Gastrocnemius medialis (tissue), 4 donors: Measurements from ENCODE around the gene APOL6. TPM values are rescaled to one million over a fixed set of nuclear protein-coding genes. Genes with fewer than 3 reads are reported as not detected.

Experiments
- ATAC-seq, 2 donors: fragments of 150-250 bp; one replicate each; pipeline ENCODE4 v1.9.1; 2016
- DNase-seq, 2 donors: peaks; one replicate each; pipeline ENCODE4 v3.0.0-alpha.2; 2019
- H3K27ac ChIP-seq, 4 donors: fragments of 200-600 bp; sonication (generic); 1 replicate in 1 of 4; 2 replicates in 3 of 4; pipeline ENCODE4 v1.5.1; 2016 to 2018; ENCODE audit warnings: mild to moderate bottlenecking in 2 of 4, moderate library complexity in 1 of 4
- H3K27me3 ChIP-seq, 3 donors: fragments of 200-600 bp; sonication (generic) in 2 of 3; 1 replicate in 1 of 3; 2 replicates in 2 of 3; pipeline versions ENCODE4 v1.5.1 to v1.6.0; 2016 to 2019; ENCODE audit warnings: mild to moderate bottlenecking in 1 of 3, moderate library complexity in 1 of 3
- H3K36me3 ChIP-seq, 2 donors: fragments of 200-600 bp; sonication (generic) in 1 of 2; one replicate each; pipeline ENCODE4 v1.5.1; 2017 to 2018
- H3K4me1 ChIP-seq, 2 donors: fragments of 200-600 bp; sonication (generic) in 1 of 2; one replicate each; pipeline ENCODE4 v1.5.1; 2016 to 2017; ENCODE audit warnings: mild to moderate bottlenecking in 2 of 2
- H3K4me3 ChIP-seq, 4 donors: fragments of 200-600 bp; sonication (generic) in 3 of 4; 1 replicate in 1 of 4; 2 replicates in 3 of 4; pipeline ENCODE4 v1.5.1; 2016 to 2019; ENCODE audit warnings: mild to moderate bottlenecking in 2 of 4
- H3K9me3 ChIP-seq, 3 donors: fragments of 200-600 bp; sonication (generic) in 2 of 3; 1 replicate in 1 of 3; 2 replicates in 2 of 3; pipeline ENCODE4 v1.5.1; 2016 to 2019
- POLR2A ChIP-seq, 2 donors: fragments of 450-650 bp; IDR thresholded peaks; one replicate each; pipeline ENCODE4 v1.6.1; 2017; ENCODE audit warnings: antibody characterized with exemption in 2 of 2, mild to moderate bottlenecking in 2 of 2, moderate library complexity in 2 of 2
- in situ Hi-C, 4 donors: fragments of 200-750 bp; cut with MboI; loops; one replicate each; pipeline versions ENCODE4 v1.15.0 to v1.8.0; 2017; ENCODE audit warnings: low sequenced_read_pairs in 4 of 4
- intact Hi-C: fragments of 100-400 bp; cut with DNase I; formaldehyde crosslinking; loops from one replicate; pipeline ENCODE4 v1.15.1; 2023; ENCODE audit warnings: low total_unique reads
- total RNA-seq, 4 donors: library from RNA; depleted of rRNA; stranded (reverse); fragments of >200 nt; gene quantifications; one replicate each; pipeline versions ENCODE4 v1.1.0 to v1.2.3, GENCODE V29; 2016
- TF ChIP-seq, protein P1 (sequence below), 5 experiments: fragments of 450-650 bp in 3 of 5; fragments of 200-600 bp in 2 of 5; sonication (generic) in 2 of 5; IDR thresholded peaks in 4 of 5; conservative IDR thresholded peaks in 1 of 5; 1 replicate in 4 of 5; 2 replicates in 1 of 5; pipeline ENCODE4 v1.5.1; 2016 to 2019; ENCODE audit warnings: antibody characterized with exemption in 5 of 5, mild to moderate bottlenecking in 3 of 5, moderate library complexity in 3 of 5

The APOL6 gene
- total RNA-seq, 4 donors from 2014 or later: 1.5 to 4.5 (median 2.9) TPM

DNA sequence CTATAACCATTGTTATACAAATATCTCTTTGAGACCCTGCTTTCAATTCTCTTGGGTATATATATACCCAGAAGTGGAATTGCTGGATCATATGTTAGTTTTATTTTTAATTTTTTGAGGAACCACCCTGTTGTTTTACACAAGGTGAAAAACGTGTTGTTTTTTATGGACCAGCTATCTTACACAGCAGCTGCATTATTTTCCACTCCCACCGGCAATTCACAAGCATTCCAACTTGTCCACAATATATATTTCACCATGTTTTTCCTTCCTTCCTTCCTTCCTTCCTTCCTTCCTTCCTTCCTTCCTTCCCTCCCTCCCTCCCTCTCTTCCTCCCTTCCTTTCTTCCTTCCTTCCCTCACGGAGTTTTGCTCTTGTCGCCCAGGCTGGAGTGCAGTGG is 63.1 kb downstream of the APOL6 start:
- in situ Hi-C loops: no loop called here
- no peaks in the 10 kb centered on the region for H3K36me3 ChIP-seq
- no peak overlapping the region for H3K27ac ChIP-seq
- ATAC-seq (no peak), DNase-seq (no peak)
- H3K27me3 ChIP-seq: no peaks in the 10 kb centered on the region
- H3K9me3 ChIP-seq: no peaks in the 10 kb centered on the region
- H3K4me1 ChIP-seq: no peaks in the 10 kb centered on the region
- TF ChIP-seq POLR2A (IDR thresholded peaks at IDR 0.05): no peak
- TF ChIP-seq, protein P1, sequence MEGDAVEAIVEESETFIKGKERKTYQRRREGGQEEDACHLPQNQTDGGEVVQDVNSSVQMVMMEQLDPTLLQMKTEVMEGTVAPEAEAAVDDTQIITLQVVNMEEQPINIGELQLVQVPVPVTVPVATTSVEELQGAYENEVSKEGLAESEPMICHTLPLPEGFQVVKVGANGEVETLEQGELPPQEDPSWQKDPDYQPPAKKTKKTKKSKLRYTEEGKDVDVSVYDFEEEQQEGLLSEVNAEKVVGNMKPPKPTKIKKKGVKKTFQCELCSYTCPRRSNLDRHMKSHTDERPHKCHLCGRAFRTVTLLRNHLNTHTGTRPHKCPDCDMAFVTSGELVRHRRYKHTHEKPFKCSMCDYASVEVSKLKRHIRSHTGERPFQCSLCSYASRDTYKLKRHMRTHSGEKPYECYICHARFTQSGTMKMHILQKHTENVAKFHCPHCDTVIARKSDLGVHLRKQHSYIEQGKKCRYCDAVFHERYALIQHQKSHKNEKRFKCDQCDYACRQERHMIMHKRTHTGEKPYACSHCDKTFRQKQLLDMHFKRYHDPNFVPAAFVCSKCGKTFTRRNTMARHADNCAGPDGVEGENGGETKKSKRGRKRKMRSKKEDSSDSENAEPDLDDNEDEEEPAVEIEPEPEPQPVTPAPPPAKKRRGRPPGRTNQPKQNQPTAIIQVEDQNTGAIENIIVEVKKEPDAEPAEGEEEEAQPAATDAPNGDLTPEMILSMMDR (IDR thresholded peaks at IDR 0.05 in 4 of 5, conservative IDR thresholded peaks at IDR 0.05 in 1 of 5): no peak
- no peak overlapping the region for H3K4me3 ChIP-seq
- intact Hi-C loops: no loop called here

DNA sequence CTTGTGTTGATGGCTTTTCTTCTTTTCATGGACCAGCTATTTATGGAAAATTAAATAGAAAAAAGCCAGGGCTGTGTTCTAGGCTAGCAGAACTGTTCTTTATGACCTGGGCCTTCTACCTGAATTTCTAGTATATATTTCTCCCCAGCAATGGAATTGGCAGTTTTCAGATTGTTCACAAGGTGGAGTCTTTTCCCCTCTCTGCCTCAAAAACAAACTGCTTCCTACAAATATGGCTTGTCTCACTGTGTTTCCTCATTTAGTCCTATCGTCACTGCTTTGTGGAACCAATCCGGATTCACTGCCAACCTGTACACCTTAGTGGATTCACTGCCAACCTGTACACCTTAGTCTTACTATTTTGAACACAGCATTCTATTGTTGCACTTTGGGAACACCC is 64.4 kb downstream of the APOL6 start:
- TF ChIP-seq, protein P1 (IDR thresholded peaks at IDR 0.05 in 4 of 5, conservative IDR thresholded peaks at IDR 0.05 in 1 of 5): no peak
- no peak for TF ChIP-seq POLR2A (IDR thresholded peaks at IDR 0.05)

DNA sequence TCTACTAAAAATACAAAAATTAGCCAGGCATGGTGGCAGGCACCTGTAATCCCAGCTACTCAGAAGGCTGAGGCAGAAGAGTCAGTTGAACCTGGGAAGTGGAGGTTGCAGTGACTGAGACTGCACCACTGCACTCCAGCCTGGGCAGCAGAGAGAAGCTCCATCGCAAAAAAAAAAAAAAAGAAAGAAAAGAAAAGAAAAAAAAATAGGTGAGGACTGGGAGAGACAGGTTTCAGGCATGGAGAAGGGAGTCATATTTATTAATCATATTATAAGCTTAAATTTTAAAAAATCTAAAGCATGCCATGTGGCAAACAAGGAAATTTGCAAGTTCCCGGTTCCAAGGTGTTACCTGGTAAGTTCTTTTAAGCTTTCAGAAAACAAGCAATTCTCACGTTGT is 69.3 kb downstream of the APOL6 start, which contains the start of gene APOL5:
Gene APOL5 (plus strand): TSS at position 301 of the 400 bp plus-strand sequence. CDS start 0 bp downstream, at position 301.
- DNase-seq (no peak), ATAC-seq (no peak)
- in situ Hi-C loops: no loop called here
- H3K27ac ChIP-seq: no peak within 1 kb of the TSS
- TF ChIP-seq, protein P1 (IDR thresholded peaks at IDR 0.05 in 4 of 5, conservative IDR thresholded peaks at IDR 0.05 in 1 of 5): no peak
- TF ChIP-seq POLR2A (IDR thresholded peaks at IDR 0.05): no peak
- H3K9me3 ChIP-seq: no peaks in the 10 kb centered on the region
- H3K4me3 ChIP-seq: no peak within 1 kb of the TSS
- no peaks in the 10 kb centered on the region for H3K36me3 ChIP-seq
- no peaks in the 10 kb centered on the region for H3K27me3 ChIP-seq
- intact Hi-C loops: no loop called here
- H3K4me1 ChIP-seq: no peaks in the 10 kb centered on the region

More for the DNA sequence above, 64.4 kb downstream of the APOL6 start:
- ATAC-seq: no peak
- Histone ChIP-seq H3K4me1 (no peaks in the 10 kb centered on the region), H3K4me3 (no peak overlapping the region), H3K27ac (no peak overlapping the region), H3K36me3 (no peaks in the 10 kb centered on the region), H3K9me3 (no peaks in the 10 kb centered on the region), H3K27me3 (no peaks in the 10 kb centered on the region)
- no peak for DNase-seq
- intact Hi-C loops: no loop called here
- in situ Hi-C loops: no loop called here

Other genes with a start within 250 kb of the APOL6 start
- gene MCM5, start 248.3 kb upstream of the APOL6 start, total RNA-seq: 10 to 100 TPM in 3 of 4 donors, 1 to 10 TPM in 1; 7.1 to 19.3 (median 14.9) TPM
- gene RASD2, start 107.6 kb upstream of the APOL6 start, total RNA-seq: 1 to 10 TPM; 1.8 to 5.4 (median 1.9) TPM
- over 10,000 TPM in 2 of 4 donors, 1,000 to 10,000 TPM in 2; 7,153 to 19,373 (median 11,028) TPM for gene MB, start 31.1 kb upstream of the APOL6 start, total RNA-seq
- gene APOL5, start 69.4 kb downstream of the APOL6 start, total RNA-seq: under 1 TPM in 1 of 4 donors, not detected in 3; 0.29 TPM